GM19328 (cell line): ENCODE data around the gene PDZD4.

Source experiments
- ATAC-seq: cut with Tn5 transposase; IDR thresholded peaks from one replicate; pipeline ENCODE4 v1.9.1; 2021; ENCODE audit warnings: mild to moderate bottlenecking, moderate library complexity; ENCODE audit not compliant: unreplicated experiment

The PDZD4 gene

DNA sequence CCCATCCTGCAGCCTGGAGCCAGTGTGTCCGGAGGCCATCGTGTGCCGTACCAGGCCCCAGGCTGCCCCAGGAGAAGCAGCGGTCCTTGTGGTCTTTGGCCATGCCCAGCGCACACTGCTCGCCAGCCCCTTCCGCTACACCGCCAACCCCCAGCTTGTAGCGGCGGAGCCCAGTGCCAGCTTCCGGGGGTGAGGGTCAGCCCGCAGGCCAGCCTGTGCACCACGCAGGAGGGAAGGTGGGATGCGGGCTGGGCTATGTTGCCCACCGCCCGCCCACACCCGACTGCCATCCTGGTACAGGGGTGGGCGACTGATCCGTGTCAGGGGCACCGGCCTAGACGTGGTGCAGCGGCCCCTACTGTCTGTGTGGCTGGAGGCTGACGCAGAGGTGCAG, 57.1 kb downstream of the PDZD4 start:
- no peak for ATAC-seq

DNA sequence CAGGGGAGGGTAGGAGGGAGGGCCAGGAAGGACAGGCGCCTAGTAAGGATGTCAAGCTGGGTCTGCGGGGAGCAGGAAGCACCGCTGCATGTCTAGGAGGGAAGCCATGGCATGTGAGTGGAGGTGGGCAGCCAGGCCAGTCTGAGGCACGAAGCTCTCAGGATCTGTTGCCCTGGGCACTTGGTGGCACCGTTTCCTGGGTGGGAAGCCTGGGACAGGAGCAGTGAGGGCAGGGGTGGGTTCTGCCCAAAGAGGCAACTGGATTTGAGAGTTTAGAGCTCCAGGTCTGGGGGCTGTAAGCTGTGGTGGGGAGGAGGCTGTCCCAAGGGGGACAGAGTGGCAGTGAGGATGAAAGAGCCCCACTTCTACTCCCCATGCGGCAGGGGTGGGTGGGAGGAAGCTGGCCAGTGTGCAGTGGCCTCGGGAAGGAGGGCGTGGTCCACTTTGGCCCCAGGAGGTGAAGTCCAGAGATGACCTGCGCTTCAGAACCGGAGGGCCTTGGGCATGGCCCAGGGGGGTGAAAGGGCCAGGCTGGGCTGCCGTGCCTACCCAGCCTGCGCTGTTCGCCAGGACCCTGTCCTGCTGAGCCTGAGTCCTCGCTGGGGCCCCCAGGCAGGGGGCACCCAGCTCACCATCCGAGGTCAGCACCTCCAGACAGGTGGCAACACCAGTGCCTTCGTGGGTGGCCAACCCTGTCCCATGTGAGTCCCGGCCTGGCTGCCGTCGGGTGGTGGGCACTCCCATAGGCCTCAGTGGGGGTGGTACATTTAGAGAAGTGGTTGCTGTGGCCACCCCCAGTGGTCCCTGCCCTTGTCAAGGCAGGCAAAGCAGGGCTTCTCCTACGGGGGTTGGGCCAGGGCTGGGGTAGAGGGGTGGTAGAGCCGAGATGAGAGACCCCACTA, 57.8 kb downstream of the PDZD4 start:
- ATAC-seq: no peak

DNA sequence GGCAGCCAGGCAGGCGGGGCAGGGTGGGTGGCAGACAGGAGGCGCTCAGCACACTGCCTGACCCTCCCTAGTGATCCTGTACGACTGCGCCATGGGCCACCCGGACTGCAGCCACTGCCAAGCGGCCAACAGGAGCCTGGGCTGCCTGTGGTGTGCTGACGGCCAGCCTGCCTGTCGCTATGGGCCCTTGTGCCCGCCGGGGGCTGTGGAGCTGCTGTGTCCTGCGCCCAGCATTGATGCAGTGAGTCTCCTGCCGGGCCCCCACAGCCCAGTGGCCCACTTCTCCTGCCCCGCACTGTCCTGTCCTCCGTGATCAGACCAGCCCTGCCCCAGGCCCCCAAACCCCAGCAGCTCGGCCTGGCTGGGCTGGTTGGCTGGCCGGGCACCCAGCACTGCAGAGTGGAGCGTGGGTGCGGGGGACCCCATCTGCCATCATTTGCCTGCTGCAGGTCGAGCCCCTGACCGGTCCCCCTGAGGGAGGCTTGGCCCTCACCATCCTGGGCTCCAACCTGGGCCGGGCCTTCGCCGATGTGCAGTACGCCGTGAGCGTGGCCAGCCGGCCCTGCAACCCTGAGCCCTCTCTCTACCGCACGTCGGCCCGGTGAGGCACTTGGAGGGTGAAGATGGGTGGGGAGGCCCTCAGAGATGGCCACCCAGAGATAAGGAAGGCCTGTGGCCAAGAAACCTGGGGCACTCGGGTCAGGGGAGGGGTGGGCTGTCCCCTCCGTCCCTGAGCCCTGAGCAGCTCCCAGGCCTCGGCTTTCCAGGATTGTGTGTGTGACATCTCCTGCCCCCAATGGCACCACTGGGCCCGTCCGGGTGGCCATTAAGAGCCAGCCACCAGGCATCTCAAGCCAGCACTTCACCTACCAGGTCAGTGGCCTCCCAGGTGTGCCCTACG, 58.7 kb downstream of the PDZD4 start:
- ATAC-seq: no peak

DNA sequence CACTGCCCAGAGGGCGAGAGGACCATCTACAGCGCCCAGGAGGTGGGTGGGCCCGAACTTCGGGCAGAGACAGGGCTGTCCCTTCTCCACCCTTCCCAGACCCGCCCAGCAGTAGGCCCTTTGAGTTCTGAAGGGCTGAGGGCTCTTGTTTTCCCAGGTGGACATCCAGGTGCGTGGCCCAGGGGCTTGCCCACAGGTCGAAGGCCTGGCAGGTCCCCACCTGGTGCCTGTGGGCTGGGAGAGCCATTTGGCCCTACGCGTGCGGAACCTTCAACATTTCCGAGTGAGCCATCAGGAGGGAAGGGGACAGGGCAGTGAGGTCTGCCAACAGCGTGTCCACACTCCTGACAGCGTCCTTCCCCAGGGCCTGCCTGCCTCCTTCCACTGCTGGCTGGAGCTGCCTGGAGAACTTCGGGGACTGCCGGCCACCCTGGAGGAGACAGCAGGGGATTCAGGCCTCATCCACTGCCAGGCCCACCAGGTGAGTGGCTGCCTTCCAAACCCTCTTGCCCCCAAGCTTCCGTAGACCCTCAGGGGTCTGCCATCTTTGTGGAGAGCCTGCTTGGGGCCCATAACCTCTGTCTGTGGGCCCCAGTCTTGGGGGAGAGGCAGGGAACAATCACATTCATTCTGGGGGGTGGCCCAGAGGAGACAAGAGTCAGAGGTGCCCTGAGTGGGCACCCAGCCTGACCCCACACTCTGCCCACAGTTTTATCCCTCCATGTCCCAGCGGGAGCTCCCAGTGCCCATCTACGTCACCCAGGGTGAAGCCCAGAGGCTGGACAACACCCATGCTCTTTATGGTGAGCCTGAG, 59.5 kb downstream of the PDZD4 start:
- no peak for ATAC-seq

DNA sequence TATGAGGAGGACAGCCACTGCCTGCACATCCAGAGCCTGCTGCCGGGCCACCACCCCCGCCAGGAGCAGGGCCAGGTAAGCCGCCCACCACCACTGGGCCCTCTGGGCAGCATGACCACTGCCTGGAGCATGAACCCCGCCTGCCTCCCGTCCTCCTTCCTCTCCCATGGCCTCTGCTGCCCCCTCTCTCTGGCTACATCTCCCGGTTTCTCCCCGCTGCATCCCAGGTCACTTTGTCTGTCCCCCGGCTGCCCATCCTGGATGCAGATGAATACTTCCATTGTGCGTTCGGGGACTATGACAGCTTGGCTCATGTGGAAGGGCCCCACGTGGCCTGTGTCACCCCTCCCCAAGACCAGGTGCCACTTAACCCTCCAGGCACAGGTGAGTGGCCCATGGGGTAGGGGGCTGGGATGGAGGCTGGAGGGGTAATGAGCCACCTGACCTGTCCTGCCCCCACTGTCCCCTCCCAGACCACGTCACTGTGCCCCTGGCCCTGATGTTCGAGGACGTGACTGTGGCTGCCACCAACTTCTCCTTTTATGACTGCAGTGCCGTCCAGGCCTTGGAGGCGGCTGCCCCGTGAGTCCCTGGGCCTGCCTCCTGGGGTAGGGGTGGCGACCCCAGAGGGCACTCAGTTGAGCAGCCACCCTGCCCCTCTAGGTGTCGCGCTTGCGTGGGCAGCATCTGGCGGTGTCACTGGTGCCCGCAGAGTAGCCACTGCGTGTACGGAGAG, 60.3 kb downstream of the PDZD4 start:
- ATAC-seq: no peak

DNA sequence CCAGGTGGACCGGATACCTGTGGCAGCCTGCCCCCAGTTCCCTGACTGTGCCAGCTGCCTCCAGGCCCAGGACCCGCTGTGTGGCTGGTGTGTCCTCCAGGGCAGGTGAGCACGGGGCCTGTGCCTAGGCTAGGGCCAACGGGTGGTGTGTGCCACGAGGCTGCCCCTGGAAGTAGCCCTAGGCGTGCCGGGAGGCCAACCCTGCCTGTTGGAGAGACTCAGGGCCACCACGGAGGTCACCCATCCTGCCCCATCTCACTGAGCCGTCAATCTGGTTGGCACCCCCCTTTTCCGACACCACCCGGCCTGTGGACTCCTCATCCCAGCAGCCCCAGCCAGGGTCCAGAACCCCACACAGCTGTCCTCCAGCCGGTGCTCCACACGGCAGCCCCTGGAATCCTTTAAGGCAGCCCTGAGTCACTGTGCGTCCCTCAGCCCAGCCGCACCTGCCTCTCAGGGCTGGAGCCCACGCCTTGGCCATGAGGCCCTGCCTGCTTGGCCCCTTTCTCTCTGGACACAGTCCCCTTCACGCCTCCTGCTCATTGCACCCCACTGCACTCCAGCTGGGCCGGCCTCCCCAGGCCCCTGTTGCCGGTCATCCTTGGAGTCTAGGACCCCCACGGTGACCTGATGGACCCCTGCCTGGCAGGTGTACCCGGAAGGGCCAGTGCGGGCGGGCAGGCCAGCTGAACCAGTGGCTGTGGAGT, 61.0 kb downstream of the PDZD4 start:
- ATAC-seq: no peak

DNA sequence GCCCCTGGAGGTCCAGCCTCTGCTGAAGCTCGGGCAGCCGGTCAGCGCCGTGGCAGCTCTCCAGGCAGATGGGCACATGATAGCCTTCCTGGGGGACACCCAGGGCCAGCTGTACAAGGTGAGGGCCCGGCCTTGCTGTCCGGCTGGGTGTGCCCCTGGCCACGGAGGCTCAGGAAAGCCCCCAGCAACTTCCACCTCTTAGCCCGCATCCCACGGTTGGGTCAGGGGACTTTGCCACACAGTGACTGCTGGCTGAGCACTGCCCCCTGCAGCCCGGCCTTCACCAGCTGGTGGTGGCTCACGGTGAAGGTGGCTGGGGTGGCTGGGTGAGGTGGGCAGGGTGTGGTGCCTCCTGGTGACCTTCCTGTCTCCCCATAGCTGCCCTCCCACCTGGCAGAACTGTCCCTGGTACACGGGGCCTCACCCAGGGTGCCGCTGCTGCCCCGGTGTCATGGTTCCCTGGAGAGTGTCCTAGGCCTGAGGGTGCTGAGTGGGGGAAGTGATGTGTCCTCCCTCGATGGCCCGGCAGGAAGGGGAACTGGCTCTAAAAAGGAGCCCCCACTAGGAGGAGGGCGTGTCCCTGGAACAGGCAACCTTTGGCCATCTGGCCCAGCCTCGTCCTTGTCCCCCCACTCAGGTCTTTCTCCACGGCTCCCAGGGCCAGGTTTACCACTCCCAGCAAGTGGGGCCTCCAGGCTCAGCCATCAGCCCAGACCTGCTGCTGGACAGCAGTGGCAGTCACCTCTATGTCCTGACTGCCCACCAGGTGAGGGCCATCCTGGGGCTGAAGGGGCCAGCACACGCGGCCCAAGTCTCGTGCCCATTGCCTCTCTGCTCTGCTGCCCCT, 61.8 kb downstream of the PDZD4 start:
- no peak for ATAC-seq

DNA sequence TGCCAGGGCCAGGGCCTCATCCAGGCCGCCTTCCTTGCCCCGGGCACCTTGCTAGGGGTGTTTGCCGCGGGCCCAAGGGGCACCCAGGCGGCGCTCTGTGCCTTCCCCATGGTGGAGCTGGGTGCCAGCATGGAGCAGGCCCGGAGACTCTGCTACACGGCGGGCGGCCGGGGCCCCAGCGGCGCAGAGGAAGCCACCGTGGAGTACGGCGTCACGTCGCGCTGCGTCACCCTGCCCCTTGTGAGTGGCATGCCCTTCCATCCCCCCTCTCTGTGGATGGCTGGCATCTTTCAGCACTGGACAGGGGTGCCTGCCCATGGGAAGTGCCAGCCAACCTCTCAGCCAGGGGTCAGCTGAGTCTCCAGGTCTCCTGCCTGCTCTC, 62.7 kb downstream of the PDZD4 start:
- ATAC-seq: no peak

DNA sequence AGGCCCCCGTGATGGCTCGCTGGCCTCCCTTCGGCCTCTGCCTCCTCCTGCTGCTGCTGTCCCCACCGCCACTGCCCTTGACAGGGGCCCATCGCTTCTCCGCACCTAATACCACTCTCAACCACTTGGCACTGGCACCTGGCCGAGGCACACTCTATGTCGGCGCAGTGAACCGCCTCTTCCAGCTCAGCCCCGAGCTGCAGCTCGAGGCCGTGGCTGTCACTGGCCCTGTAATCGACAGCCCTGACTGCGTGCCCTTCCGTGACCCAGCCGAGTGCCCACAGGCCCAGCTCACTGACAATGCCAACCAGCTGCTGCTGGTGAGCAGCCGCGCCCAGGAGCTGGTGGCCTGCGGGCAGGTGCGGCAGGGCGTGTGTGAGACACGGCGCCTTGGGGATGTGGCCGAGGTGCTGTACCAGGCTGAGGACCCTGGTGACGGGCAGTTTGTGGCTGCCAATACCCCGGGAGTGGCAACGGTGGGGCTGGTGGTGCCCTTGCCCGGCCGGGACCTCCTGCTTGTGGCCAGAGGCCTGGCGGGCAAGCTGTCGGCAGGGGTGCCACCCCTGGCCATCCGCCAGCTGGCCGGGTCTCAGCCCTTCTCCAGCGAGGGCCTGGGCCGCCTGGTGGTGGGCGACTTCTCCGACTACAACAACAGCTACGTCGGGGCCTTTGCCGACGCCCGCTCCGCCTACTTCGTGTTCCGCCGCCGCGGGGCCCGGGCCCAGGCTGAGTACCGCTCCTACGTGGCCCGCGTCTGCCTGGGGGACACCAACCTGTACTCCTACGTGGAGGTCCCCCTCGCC, 63.3 kb downstream of the PDZD4 start:
- no peak for ATAC-seq

DNA sequence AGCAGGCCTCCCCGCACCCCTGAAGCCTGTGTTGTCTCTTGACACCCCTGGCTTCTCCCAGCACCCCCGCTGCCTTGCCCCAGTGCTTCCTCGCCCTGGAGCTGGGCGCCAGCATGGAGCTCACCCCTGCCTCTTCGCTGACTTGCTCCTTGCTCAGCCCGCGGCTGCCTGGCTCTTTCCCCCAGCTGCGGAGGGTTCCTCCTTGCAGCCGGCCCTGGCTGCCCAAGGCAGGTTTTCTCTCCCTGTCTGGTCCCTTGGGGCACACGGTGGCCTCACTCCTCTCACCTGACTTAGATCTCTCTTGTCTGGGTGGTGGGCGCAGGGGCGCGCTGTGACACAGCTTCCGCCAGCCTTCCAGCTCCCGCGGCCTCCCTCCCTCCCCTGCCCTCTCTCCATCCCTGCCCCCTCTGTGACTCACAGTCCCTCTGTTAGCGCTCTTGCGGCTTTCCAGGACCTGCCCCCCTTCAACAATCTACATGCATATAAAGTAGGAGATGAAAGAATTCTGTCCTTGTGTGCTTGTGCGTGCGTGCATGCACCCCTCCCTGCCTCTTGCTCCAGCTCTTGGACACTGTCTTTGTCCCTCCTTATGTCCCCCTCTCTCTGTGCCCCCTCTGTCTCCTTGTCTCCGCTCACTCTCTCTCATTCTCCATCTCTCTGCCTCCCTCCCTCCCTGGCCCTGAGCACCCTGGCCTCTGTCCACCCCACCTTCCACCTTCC, 64.1 kb downstream of the PDZD4 start:
- ATAC-seq: no peak

DNA sequence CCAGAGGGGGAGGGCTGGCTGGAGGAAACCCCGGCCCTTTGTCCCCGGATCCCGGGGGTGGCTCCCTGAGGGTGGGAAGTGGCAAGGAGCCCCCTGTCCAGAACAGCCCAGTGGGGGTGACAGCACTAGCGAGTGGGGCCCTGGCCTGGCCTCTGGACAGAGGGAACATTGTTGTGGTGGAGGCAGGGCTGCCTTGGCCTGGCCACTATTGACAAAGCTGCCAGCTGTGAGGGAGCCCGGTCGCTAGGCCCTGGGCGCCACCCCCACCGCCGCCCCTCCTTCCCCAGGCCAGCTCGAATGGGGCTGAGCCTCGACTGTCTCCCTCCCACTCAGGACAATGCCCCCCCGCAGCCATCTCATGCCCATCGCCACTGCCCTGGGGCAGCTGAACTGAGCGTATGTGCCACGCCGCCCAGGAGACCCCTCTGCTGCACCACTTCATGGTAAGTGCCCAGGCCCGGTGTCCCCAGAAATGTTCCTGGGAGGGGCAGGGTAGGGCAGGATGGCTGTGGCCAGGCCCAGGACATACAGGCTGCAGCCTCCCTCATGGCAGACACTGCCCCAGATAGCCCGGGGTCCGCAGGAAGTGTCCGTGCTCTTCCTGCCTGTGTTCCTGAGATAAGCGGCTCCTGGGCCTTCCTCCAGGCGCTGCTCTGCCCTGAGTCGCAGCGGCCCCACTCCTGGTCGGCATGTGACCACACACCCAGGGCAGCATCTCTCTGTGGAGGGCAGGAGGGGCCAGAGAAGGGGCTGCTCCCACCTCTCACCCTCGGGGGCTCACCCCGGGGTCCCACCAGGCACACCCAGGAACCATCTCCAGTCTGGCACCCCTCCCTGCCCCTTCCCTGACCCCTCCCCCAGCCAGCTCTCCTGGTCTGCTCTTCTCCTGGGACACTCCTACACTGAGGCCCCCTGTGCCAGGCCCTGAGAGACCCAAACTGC, 64.9 kb downstream of the PDZD4 start:
- no peak for ATAC-seq

DNA sequence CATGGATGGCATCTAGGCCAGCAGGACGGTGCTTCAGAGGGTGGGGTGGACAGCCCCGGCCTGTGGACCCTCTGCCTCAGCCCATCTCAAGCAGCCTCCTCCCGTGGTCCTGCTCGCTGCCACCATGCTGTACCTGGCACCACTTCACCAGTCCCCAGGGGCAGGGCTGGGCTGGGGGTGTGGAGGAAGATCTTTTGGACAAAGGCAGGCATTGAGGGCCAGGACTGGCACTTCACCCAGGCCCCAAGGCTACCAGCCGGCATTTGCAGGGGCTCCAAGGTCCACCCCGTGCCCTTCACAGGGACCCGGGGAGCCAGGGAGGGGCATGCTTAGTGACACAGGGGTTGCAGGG, 65.6 kb downstream of the PDZD4 start:
- no peak for ATAC-seq

DNA sequence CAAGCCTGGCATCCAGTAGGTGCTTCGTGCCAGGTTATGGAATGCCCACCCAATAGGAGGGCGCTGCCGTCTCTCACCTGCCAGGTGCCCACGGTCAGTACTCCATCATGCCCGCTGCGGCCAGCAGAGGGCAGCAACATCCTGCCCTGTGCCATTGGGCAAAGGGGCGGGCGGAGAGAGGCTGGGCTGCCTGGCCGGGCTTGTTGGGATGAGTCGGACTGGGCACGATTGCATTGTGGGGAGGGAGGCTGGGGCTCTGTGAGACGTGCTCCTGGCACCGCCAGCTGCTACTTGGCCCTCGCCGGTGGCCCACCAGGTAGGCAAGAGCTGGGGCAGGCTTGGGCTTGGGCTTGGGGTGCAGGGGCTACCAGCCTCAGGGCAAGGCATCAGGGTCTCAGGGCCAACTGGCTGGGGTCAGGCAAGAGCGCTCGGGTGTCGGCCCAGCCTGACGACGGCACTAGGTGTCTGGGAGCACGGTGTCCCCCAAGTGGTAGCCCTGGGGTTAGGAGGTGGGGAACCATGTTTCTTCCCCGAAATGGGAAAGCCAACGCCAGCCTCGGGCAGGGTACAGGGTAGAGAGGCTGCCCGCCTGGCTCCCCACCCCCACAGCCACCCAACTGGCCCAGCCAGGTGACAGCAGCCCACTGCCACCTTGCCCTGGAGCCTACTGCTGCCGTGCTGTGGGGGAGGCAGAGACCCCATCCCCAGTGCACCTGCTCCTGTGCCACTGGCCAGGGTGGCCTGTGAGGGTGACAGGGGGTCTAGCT, 66.2 kb downstream of the PDZD4 start, which contains the start of gene PLXNB3:
PLXNB3 (plus strand) TSS at position 261 of the 767 bp plus-strand sequence. CDS start 1,287 bp downstream, outside the sequence.
- no peak for ATAC-seq

DNA sequence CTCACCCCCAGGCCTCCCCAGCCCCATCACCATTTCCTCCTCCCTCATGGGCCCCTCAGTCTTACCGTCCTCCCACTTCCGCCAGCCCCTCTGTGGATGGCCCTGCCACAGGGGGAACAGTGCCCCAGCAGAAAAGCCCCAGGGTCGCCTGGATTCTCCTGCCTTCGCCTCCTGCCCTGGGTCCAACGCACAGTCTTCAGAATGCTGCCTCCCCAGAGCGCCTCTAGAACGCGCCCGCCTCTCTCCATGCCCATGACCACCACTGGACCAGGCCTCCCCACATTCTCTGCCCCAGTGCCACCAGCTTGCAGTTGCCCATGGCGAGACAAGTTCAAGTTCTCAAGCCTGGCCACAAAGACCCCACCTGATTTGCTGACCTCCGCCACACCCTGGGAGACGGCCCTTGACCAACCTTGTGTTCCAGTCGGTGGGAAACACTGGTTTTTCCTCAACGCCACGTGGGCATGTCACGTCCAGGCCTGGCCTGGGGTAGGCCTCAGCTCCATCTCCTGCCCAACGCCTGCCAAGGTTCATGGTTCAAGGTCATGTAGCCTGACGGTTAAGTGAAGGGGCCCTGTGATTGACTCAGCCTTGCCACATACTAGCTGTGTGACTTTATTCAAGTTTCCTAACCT, 66.9 kb downstream of the PDZD4 start:
- ATAC-seq: no peak

DNA sequence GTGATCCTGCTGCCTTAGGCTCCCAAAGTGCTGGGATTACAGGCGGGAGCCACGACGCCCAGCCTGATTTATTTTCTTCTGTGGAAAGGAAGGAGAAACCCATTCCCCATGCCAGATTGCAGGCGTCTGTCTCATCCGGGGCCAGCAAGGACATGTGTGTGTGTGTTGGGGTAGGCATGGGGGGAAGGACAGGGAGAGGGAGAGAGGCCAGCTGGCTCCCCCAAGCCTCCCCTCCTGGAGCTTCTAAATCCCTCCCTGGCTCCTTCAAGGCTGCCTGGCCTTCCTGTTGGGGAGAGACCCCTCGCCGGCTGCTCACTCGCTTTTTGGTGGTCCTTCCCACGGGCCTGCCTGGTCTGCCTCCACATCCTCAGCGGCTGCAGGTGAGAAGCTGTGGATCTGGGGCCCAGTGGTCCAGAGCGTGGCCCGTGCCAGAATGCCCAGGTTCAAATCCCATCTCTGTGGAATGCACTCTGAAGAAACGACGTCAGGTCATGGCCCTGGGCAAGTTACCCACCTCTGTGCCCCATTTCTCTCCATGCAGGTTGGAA, 67.6 kb downstream of the PDZD4 start:
- ATAC-seq: no peak
